ENCODE measurements around the gene CTNND1.
A peak's percentile ranks its signal among the peaks of the same experiment; 100 is the strongest.

CTNND1 gene

DNA sequence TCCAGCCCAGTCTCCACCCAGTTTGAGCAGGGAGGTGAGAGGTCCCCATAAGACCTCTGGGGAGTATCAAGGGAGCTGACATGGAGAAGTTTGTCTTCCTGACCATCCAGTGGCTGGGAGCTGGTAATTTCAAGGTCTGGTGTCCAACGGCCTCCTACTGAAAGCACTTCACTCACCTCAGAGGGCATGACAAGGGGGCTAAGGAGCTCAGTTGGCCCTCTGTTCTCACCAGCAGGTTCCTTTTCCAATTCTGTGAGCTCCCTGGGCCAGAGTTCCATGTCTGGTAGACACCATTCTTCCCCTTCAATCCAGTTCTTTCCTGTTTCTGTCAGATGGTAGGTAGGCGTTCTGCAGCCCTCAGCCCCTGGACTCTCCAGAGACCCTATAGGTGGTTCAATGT is 17.2 kb upstream of the CTNND1 start:
- Histone ChIP-seq H2AFZ (ENCODE audit: insufficient read depth, low read length, poor library complexity) (no peak overlapping the region), H3K36me3 (ENCODE audit: control insufficient read depth in 1 of 2, insufficient read depth in 2 of 2, low read length in 2 of 2) (peaks cover 11 to 24% of the 10 kb centered on the region in 2 experiments), H3K18ac (ENCODE audit: low read length) (no peak overlapping the region), H3K23ac (ENCODE audit: low read length) (no peak overlapping the region), H4K8ac (ENCODE audit: low read depth, low read length) (no peak overlapping the region), H3K4me2 (ENCODE audit: low read length) (no peak overlapping the region), H2BK12ac (ENCODE audit: low read length) (no peak overlapping the region), H4K12ac (ENCODE audit: low read depth, low read length) (no peak overlapping the region), H2BK120ac (ENCODE audit: insufficient read depth, low read length, poor library complexity) (no peak overlapping the region), H4K91ac (ENCODE audit: low read depth, low read length) (no peak overlapping the region), H3K4me1 (ENCODE audit: control insufficient read depth in 1 of 2, insufficient read depth in 2 of 2, low read length in 2 of 2) (peaks cover 0 to 8% of the 10 kb centered on the region in 2 experiments), H3K4ac (ENCODE audit: low read depth, low read length) (no peak overlapping the region), H2AK5ac (ENCODE audit: low read length) (no peak overlapping the region), H3K79me1 (ENCODE audit: low read length) (peaks cover 10% of the 10 kb centered on the region), H3K79me2 (ENCODE audit: control insufficient read depth, insufficient read depth, low read length, poor library complexity) (peaks cover 9% of the 10 kb centered on the region), H3K27me3 (ENCODE audit: insufficient read depth, low read length) (no peaks in the 10 kb centered on the region), H3K27ac (ENCODE audit: low read depth, low read length) (no peak overlapping the region), H3K9ac (ENCODE audit: low read length) (no peak overlapping the region), H3K4me3 (ENCODE audit: low read depth, low read length) (no peak overlapping the region), H3K9me3 (ENCODE audit: insufficient read depth, low read depth, low read length) (no peaks in the 10 kb centered on the region), H2BK5ac (ENCODE audit: low read depth, low read length, poor library complexity) (no peak overlapping the region), H3K14ac (ENCODE audit: low read length) (no peak overlapping the region)
- WGBS (ENCODE audit: extremely low coverage, insufficient coverage, insufficient read length), result no CpG with 5 or more reads among the region's 2 CpGs
- no peak for DNase-seq

GRCh38 chr11:57745206-57745605 is 16.4 kb upstream of the CTNND1 start:
- no peak overlapping the region for H2AFZ ChIP-seq (ENCODE audit: insufficient read depth, low read length, poor library complexity)
- H3K79me1 ChIP-seq (ENCODE audit: low read length), result peaks cover 10% of the 10 kb centered on the region
- H4K8ac ChIP-seq (ENCODE audit: low read depth, low read length), result no peak overlapping the region
- H3K4me2 ChIP-seq (ENCODE audit: low read length), result no peak overlapping the region
- H3K27me3 ChIP-seq (ENCODE audit: insufficient read depth, low read length), result no peaks in the 10 kb centered on the region
- H3K18ac ChIP-seq (ENCODE audit: low read length), result no peak overlapping the region
- no peak overlapping the region for H3K4ac ChIP-seq (ENCODE audit: low read depth, low read length)
- DNase-seq, result no peak
- H2BK120ac ChIP-seq (ENCODE audit: insufficient read depth, low read length, poor library complexity), result no peak overlapping the region
- no peak overlapping the region for H3K23ac ChIP-seq (ENCODE audit: low read length)
- peaks cover 9% of the 10 kb centered on the region for H3K79me2 ChIP-seq (ENCODE audit: control insufficient read depth, insufficient read depth, low read length, poor library complexity)
- no CpG with 5 or more reads among the region's 5 CpGs for WGBS (ENCODE audit: extremely low coverage, insufficient coverage, insufficient read length)
- no peak overlapping the region for H2BK12ac ChIP-seq (ENCODE audit: low read length)
- H3K14ac ChIP-seq (ENCODE audit: low read length), result no peak overlapping the region
- H4K12ac ChIP-seq (ENCODE audit: low read depth, low read length), result peak overlapping the region; percentile 24
- H3K9ac ChIP-seq (ENCODE audit: low read length), result no peak overlapping the region
- no peak overlapping the region for H2BK5ac ChIP-seq (ENCODE audit: low read depth, low read length, poor library complexity)
- H2AK5ac ChIP-seq (ENCODE audit: low read length), result no peak overlapping the region
- H3K4me3 ChIP-seq (ENCODE audit: low read depth, low read length), result no peak overlapping the region
- no peak overlapping the region for H3K27ac ChIP-seq (ENCODE audit: low read depth, low read length)
- peaks cover 11 to 24% of the 10 kb centered on the region in 2 experiments for H3K36me3 ChIP-seq (ENCODE audit: control insufficient read depth in 1 of 2, insufficient read depth in 2 of 2, low read length in 2 of 2)
- no peaks in the 10 kb centered on the region for H3K9me3 ChIP-seq (ENCODE audit: insufficient read depth, low read depth, low read length)
- H4K91ac ChIP-seq (ENCODE audit: low read depth, low read length), result no peak overlapping the region
- H3K4me1 ChIP-seq (ENCODE audit: control insufficient read depth in 1 of 2, insufficient read depth in 2 of 2, low read length in 2 of 2), result peaks cover 0 to 8% of the 10 kb centered on the region in 2 experiments

DNA sequence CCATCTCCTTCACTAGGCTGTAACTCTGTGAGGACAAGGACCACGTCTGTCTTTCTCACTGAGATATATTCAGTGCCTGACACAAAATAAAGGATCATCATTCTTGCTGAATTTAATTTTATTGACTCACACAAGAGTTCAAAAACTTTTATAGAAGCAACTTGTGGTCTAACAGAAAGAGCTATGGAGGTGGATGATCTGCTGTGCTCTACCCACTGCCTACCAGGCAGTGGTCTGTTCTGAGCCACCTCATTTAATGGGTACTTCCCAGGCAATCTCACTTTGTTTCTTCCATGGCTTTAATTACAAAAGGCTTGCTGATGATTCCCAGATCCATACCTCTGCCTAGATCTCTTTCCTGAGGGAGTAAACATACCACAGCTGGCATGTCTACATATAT is 14.7 kb upstream of the CTNND1 start:
- Histone ChIP-seq H2BK12ac (ENCODE audit: low read length) (no peak overlapping the region), H4K8ac (ENCODE audit: low read depth, low read length) (no peak overlapping the region), H2AK5ac (ENCODE audit: low read length) (no peak overlapping the region), H2BK5ac (ENCODE audit: low read depth, low read length, poor library complexity) (no peak overlapping the region), H3K9ac (ENCODE audit: low read length) (no peak overlapping the region), H3K9me3 (ENCODE audit: insufficient read depth, low read depth, low read length) (no peaks in the 10 kb centered on the region), H3K18ac (ENCODE audit: low read length) (no peak overlapping the region), H3K4me1 (ENCODE audit: control insufficient read depth in 1 of 2, insufficient read depth in 2 of 2, low read length in 2 of 2) (peaks cover 0 to 5% of the 10 kb centered on the region in 2 experiments), H3K27ac (ENCODE audit: low read depth, low read length) (no peak overlapping the region), H4K12ac (ENCODE audit: low read depth, low read length) (no peak overlapping the region), H2AFZ (ENCODE audit: insufficient read depth, low read length, poor library complexity) (no peak overlapping the region), H2BK120ac (ENCODE audit: insufficient read depth, low read length, poor library complexity) (no peak overlapping the region), H3K4ac (ENCODE audit: low read depth, low read length) (no peak overlapping the region), H3K79me1 (ENCODE audit: low read length) (peaks cover 2% of the 10 kb centered on the region), H3K79me2 (ENCODE audit: control insufficient read depth, insufficient read depth, low read length, poor library complexity) (peaks cover 3% of the 10 kb centered on the region), H3K27me3 (ENCODE audit: insufficient read depth, low read length) (no peaks in the 10 kb centered on the region), H3K14ac (ENCODE audit: low read length) (no peak overlapping the region), H3K36me3 (ENCODE audit: control insufficient read depth in 1 of 2, insufficient read depth in 2 of 2, low read length in 2 of 2) (peaks cover 11 to 24% of the 10 kb centered on the region in 2 experiments), H3K4me2 (ENCODE audit: low read length) (no peak overlapping the region), H3K23ac (ENCODE audit: low read length) (no peak overlapping the region), H4K91ac (ENCODE audit: low read depth, low read length) (no peak overlapping the region), H3K4me3 (ENCODE audit: low read depth, low read length) (no peak overlapping the region)
- no CpG with 5 or more reads among the region's 1 CpG for WGBS (ENCODE audit: extremely low coverage, insufficient coverage, insufficient read length)
- DNase-seq, result no peak

- Histone ChIP-seq H4K8ac (ENCODE audit: low read depth, low read length) (no peak overlapping the region), H3K4me1 (ENCODE audit: control insufficient read depth in 1 of 2, insufficient read depth in 2 of 2, low read length in 2 of 2) (no peaks in the 10 kb centered on the region), H3K4me2 (ENCODE audit: low read length) (no peak overlapping the region), H3K27me3 (ENCODE audit: insufficient read depth, low read length) (no peaks in the 10 kb centered on the region), H2BK12ac (ENCODE audit: low read length) (no peak overlapping the region), H3K14ac (ENCODE audit: low read length) (no peak overlapping the region), H2BK5ac (ENCODE audit: low read depth, low read length, poor library complexity) (no peak overlapping the region), H4K12ac (ENCODE audit: low read depth, low read length) (no peak overlapping the region), H3K4ac (ENCODE audit: low read depth, low read length) (no peak overlapping the region), H2BK120ac (ENCODE audit: insufficient read depth, low read length, poor library complexity) (no peak overlapping the region), H3K9me3 (ENCODE audit: insufficient read depth, low read depth, low read length) (peaks cover 1% of the 10 kb centered on the region), H3K27ac (ENCODE audit: low read depth, low read length) (no peak overlapping the region), H3K18ac (ENCODE audit: low read length) (no peak overlapping the region), H4K91ac (ENCODE audit: low read depth, low read length) (no peak overlapping the region), H3K79me1 (ENCODE audit: low read length) (no peaks in the 10 kb centered on the region), H3K79me2 (ENCODE audit: control insufficient read depth, insufficient read depth, low read length, poor library complexity) (no peaks in the 10 kb centered on the region), H3K4me3 (ENCODE audit: low read depth, low read length) (no peak overlapping the region), H2AK5ac (ENCODE audit: low read length) (no peak overlapping the region), H3K36me3 (ENCODE audit: control insufficient read depth in 1 of 2, insufficient read depth in 2 of 2, low read length in 2 of 2) (no peaks in the 10 kb centered on the region), H3K23ac (ENCODE audit: low read length) (no peak overlapping the region), H2AFZ (ENCODE audit: insufficient read depth, low read length, poor library complexity) (no peak overlapping the region), H3K9ac (ENCODE audit: low read length) (no peak overlapping the region)
- DNase-seq, result no peak
These were observed 10.4 kb upstream of the CTNND1 start for GRCh38 chr11:57751176-57751575.

Data from trophoblast cell (in vitro differentiated cells and primary cell).